Right cardiac atrium (tissue), 5 donors: Measurements from ENCODE around the gene GRM8. TPM values are rescaled to one million over a fixed set of nuclear protein-coding genes. Genes with fewer than 3 reads are reported as not detected.

ENCODE experiments used
- ATAC-seq, 2 donors: fragments of 200-7000 bp; cut with Tn5 transposase; one replicate each; pipeline versions ENCODE4 v1.8.0 to v1.9.1; 2020; ENCODE audit warnings: moderate library complexity in 2 of 2, mild to moderate bottlenecking in 1 of 2
- DNase-seq, 3 donors: peaks; one replicate each; pipeline ENCODE4 v3.0.0-alpha.2; 2020
- H3K27ac ChIP-seq: one replicate; pipeline ENCODE4 v1.5.1; 2013; ENCODE audit warnings: mild to moderate bottlenecking, low read length, control low read depth, moderate library complexity
- H3K27me3 ChIP-seq: one replicate; pipeline ENCODE4 v1.6.1; 2013; ENCODE audit not compliant: control insufficient read depth, insufficient read depth
- H3K4me1 ChIP-seq: one replicate; pipeline ENCODE4 v1.6.1; 2013; ENCODE audit warnings: low read length; ENCODE audit not compliant: control insufficient read depth, insufficient read depth
- H3K4me3 ChIP-seq: one replicate; pipeline ENCODE4 v1.5.1; 2013; ENCODE audit warnings: low read length, control low read depth
- H3K9me3 ChIP-seq: one replicate; pipeline ENCODE4 v1.6.1; 2013; ENCODE audit warnings: low read length; ENCODE audit not compliant: control insufficient read depth
- WGBS: extraction: QIAGEN DNeasy Blood & Tissue Kit; methylation state at CpG from one replicate; pipeline ENCODE4 v1.1.7; 2013; 5-methylcytosine and 5-hydroxymethylcytosine counted together
- intact Hi-C, 4 donors: fragments of 100-400 bp; cut with DNase I; formaldehyde crosslinking; loops; one replicate each; pipeline versions ENCODE4 v1.11.0 to v1.14.0; 2022 to 2023
- polyA plus RNA-seq: library from polyadenylated mRNA; stranded (reverse); fragments of 200-250 nt; gene quantifications from one replicate; pipeline ENCODE4 v1.2.3, GENCODE V29; 2013
- total RNA-seq, 4 donors: library from RNA; stranded (reverse); fragmentation: NEBNext Ultra II Directional; extraction: Animal tissue kit (Norgen Biotek cat#: 25700); gene quantifications; one replicate each; pipeline ENCODE4 v1.2.1, GENCODE V29; 2021
- donor health status: healthy with polysubstance abuse.
- donor health status: DM: no; HTN: yes; CAD: no.
- donor health status: DM: no; HTN: no; CAD: no.
- donor health status: DM: no; HTN: yes; CAD: no; lungs with severe emphysema.
- donor health status: DM: yes; HTN: yes; CAD: no.

GRM8 gene
- total and polyA plus RNA-seq, 5 donors: 0.09 TPM; not detected in 4

DNA sequence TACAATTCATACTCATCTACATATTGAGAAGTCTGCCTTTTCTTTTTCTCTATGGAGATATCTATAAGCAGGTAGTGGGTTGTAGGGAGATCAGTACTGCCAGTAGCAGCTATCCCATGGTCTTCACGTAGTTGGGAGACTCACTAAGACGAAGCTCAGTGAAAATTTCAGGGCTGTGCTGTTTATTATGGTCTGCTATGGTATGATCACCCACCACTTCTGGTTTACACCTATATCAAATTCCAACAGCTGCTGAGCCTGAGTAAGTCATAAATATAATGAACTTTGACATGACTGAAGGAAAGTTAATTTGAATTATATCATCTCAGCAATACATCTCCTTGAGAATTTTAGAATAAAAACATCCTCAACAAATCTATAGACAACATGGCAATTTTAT is 741.7 kb downstream of the GRM8 start:
- no peaks in the 10 kb centered on the region for H3K9me3 ChIP-seq
- no peak for DNase-seq
- no peak overlapping the region for H3K27ac ChIP-seq
- no peaks in the 10 kb centered on the region for H3K4me1 ChIP-seq
- ATAC-seq: no peak
- WGBS: 52% methylated on average over 2 of the region's 2 CpGs
- intact Hi-C loops: no loop called here
- no peaks in the 10 kb centered on the region for H3K27me3 ChIP-seq
- no peak overlapping the region for H3K4me3 ChIP-seq

DNA sequence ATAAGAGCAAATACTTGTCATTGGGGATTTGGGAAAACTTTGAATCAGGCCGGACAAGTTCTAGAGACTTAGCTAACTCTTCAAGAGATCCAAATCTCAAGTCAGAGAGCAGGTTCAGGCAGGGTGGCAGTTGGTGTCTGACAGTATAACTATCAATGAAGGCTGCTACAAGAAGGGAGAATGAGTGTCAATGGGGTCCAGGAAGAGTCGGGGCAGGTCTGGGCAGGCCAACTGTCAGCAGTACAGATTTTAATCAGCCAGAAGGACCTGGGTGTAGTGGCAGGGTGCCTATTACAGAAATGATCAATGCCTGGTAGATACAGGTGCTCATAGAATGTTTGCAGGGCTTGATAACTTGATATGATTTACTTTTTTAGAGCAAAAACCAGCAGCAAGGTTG is 751.1 kb downstream of the GRM8 start:
- no peak for ATAC-seq
- intact Hi-C loops: no loop called here
- Histone ChIP-seq H3K4me3 (no peak overlapping the region), H3K9me3 (no peaks in the 10 kb centered on the region), H3K27me3 (no peaks in the 10 kb centered on the region), H3K4me1 (no peaks in the 10 kb centered on the region), H3K27ac (no peak overlapping the region)
- WGBS: 79% methylated on average over 2 of the region's 2 CpGs
- no peak for DNase-seq

DNA sequence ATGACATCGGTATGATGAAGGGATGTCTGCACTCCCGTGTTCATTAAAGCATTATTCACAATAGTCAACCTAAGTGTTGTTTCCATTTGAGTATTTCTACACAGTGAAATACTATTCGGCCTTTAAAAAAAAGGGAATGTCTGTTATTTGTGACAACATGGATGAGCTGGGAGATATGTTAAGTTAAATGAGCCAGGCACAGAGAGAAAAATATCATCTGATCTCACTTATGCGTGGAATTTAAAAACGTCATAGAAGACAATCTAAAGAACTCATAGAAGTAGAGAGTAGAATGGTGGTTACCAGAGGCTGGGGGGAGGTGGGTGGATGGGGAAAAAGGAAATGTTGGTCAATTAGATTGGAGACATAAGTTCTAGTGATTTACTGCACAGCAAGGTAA is 753.3 kb downstream of the GRM8 start:
- no peaks in the 10 kb centered on the region for H3K27me3 ChIP-seq
- no peaks in the 10 kb centered on the region for H3K9me3 ChIP-seq
- DNase-seq (no peak), ATAC-seq (no peak)
- no peak overlapping the region for H3K27ac ChIP-seq
- no peak overlapping the region for H3K4me3 ChIP-seq
- WGBS: 86% methylated on average over 5 of the region's 5 CpGs
- H3K4me1 ChIP-seq: no peaks in the 10 kb centered on the region
- intact Hi-C loops: no loop called here

DNA sequence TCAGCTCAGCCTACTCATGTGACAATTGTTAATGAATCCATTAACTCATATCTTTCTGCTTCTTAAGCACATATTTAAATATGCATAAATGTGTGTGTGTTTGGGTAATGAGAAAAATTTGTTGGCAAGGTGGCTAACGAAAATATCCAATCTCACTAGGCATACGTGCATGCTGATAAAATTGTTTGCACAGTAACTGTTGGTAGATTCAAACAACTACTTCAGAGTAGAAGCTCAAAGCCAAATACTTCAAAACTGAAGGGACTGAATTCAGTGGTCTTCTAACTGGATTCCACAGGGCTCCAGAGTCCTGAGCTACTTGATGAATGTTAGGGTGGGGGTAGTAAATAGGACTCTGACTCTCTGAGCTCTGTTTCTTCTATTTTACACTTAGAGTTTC is 757.0 kb downstream of the GRM8 start:
- intact Hi-C loops: no loop called here

DNA sequence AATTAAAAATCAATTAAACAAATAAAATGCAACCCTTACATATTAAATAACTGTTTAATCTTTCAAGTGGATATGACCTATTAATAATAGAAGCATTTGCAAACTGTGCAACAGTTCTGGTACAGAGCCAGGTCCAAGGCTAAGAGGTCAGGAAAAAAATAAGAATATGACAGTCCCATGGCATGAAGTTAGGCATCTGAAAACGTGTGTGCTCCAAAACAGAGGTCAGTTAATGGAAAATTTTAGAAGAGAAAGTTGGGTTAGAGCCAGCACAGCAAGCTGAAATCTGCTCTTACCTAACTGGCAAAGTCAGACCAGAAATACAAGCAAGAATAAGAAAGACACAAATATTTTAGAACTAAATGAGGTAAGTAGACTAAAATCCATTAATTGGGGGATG is 757.7 kb downstream of the GRM8 start:
- Histone ChIP-seq H3K9me3 (no peaks in the 10 kb centered on the region), H3K4me3 (no peak overlapping the region), H3K27me3 (no peaks in the 10 kb centered on the region), H3K27ac (no peak overlapping the region), H3K4me1 (no peaks in the 10 kb centered on the region)
- intact Hi-C loops: no loop called here
- DNase-seq: no peak
- WGBS: 0% methylated on average over 1 of the region's 1 CpG
- peak in 1 of 2 donors; percentile 50 for ATAC-seq

More for the DNA sequence above, 757.0 kb downstream of the GRM8 start:
- ATAC-seq (no peak), DNase-seq (no peak)
- Histone ChIP-seq H3K4me3 (no peak overlapping the region), H3K9me3 (no peaks in the 10 kb centered on the region), H3K27ac (no peak overlapping the region), H3K27me3 (no peaks in the 10 kb centered on the region), H3K4me1 (no peaks in the 10 kb centered on the region)
- 34% methylated on average over 2 of the region's 2 CpGs for WGBS

DNA sequence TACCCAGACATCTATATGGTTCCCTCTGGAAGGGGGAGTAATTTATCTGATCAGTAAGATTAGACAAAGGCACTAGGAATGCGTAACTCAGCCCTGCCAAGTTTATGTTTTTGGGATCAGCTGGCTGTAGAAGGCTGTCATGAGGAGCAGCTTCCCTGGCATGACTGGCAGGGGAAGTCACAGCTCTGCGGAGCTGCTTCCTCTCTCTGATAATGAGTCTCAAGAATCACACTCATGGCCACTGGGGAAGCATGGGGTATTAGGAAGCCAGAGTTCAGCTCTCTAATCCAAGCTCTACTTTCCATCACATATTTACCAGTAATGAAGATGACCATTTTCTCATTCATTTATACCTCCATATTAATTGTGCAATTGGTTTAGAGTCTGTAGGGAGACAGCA is 758.9 kb downstream of the GRM8 start:
- Histone ChIP-seq H3K4me1 (no peaks in the 10 kb centered on the region), H3K27ac (no peak overlapping the region), H3K9me3 (no peaks in the 10 kb centered on the region), H3K4me3 (no peak overlapping the region), H3K27me3 (no peaks in the 10 kb centered on the region)
- peak in 1 of 2 donors; percentile 38 for ATAC-seq
- intact Hi-C loops: no loop called here
- 18% methylated on average over 2 of the region's 2 CpGs for WGBS
- DNase-seq: peak in 1 of 3 donors; percentile 32

DNA sequence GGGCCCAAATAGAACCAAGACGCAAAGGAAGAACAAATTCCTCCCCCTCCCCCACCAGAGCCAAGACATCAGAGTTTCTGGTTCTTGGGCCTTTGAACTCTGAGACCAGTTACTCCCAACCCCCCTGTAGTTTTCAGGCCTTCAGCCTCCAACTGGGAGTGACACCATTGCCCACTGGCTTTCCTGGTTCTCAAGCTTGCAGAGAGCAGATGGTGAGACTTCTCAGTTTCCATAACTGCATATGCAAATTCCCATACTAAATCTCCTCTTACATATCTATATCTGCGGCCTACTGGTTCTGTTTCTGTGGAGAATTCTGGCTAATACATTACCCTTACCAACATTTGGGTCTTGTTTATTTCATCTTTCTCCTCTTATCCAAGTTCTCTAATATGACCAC is 762.9 kb downstream of the GRM8 start:
- 84% methylated on average over 2 of the region's 2 CpGs for WGBS
- ATAC-seq: no peak
- Histone ChIP-seq H3K27me3 (no peaks in the 10 kb centered on the region), H3K4me3 (no peak overlapping the region), H3K4me1 (no peaks in the 10 kb centered on the region), H3K9me3 (no peaks in the 10 kb centered on the region), H3K27ac (no peak overlapping the region)
- no peak for DNase-seq
- intact Hi-C loops: no loop called here

DNA sequence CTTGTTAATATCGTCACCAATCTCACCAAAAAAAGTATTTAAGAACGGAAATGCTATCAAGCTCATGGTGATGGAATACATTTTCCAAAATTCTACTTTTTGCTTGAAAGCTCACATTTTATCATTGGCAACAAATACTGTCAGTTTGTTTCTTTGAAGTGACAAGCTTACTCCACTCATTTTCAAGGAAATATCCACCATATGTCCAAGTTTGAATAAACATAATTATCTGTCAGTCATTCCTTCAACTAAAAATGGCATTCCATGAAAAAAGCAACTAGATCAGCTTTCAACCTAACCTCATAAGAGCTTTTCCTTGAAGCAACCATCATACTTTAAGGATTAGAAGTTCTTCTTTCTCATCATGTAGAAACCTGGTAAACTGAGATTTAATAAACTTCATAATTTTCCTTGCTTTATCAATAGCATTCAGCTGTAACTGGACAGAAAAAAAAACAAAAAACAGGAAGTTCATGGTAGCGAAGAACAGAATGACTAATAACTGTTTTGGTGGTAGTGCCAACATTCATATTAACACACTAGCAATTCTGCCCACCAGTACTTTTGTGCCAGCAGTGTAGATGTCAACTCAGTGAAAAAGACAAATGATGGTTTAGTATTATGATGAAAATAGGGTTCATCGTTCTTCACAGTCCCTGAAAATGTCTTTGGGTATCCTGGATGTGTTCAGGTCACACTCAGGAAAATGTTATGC is 764.9 kb downstream of the GRM8 start:
- Histone ChIP-seq H3K4me3 (no peak overlapping the region), H3K4me1 (no peaks in the 10 kb centered on the region)
- DNase-seq: no peak

DNA sequence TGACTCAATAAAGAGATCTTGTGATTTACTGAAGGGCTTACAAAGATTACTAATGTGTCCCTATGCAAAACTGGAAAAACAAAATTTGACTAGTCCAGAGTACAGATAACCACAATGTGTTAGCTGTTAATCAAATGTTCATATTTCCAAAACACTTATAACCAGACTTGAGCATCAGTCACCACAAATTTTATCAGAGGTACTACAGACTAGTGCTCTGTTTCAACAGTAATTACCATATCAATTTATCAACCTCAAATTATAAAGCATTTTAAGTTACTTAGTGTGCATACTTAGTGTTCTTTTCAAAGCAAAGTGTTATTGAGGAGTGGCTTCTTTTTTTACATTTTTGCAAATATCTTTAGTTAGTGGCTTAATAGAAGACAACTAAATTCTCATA is 765.9 kb downstream of the GRM8 start:
- no peak for ATAC-seq
- Histone ChIP-seq H3K27ac (no peak overlapping the region), H3K4me3 (no peak overlapping the region), H3K4me1 (no peaks in the 10 kb centered on the region), H3K27me3 (no peaks in the 10 kb centered on the region), H3K9me3 (no peaks in the 10 kb centered on the region)
- intact Hi-C loops: no loop called here
- no peak for DNase-seq

More for the DNA sequence above, 764.9 kb downstream of the GRM8 start:
- Histone ChIP-seq H3K27ac (no peak overlapping the region), H3K27me3 (no peaks in the 10 kb centered on the region), H3K9me3 (no peaks in the 10 kb centered on the region)
- no peak for ATAC-seq
- intact Hi-C loops: no loop called here
- WGBS: 69% methylated on average over 4 of the region's 4 CpGs

DNA sequence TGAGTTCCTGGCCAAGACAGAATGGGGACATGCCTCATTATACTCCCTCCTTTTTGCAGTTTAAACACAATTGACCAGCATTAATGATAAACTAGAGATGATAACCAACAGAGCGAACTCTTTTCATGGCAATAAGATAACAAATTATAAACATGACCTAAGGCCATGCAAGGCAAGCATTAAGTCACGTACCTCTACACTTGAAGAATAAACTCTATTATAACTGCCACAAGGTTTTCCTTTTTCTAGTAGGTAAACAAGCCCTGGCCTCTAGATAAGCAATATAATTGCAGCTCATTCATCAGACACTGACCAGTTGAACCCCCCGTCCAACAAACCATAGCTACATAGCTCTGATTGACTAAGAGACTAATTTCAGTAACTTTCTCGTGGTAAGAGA is 767.0 kb downstream of the GRM8 start:
- Histone ChIP-seq H3K9me3 (no peaks in the 10 kb centered on the region), H3K27ac (no peak overlapping the region), H3K4me3 (no peak overlapping the region), H3K27me3 (no peaks in the 10 kb centered on the region), H3K4me1 (no peaks in the 10 kb centered on the region)
- DNase-seq (no peak), ATAC-seq (no peak)
- WGBS: 41% methylated on average over 4 of the region's 4 CpGs
- intact Hi-C loops: no loop called here

DNA sequence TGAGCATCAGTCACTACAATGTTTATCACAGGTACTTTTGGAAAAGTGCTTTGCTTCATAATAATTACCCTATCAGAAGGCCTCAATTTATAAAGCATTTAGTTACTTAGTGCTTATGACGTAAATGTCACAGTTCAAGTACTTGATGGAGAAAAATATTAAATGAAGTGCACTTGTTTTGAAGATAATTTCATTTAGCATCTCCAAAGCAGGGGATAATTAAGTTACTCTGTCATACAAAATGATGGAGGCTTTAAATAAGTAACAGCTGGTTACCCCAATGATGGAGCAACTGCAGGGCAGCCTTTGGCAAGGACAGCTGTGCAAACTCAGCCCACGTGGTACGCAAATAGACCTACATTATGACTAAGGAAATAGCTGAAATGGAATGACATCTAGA is 768.8 kb downstream of the GRM8 start:
- no peak for ATAC-seq
- DNase-seq: no peak
- 80% methylated on average over 3 of the region's 3 CpGs for WGBS
- H3K27me3 ChIP-seq: no peaks in the 10 kb centered on the region
- H3K27ac ChIP-seq: no peak overlapping the region
- no peaks in the 10 kb centered on the region for H3K4me1 ChIP-seq
- intact Hi-C loops: no loop called here
- no peaks in the 10 kb centered on the region for H3K9me3 ChIP-seq
- no peak overlapping the region for H3K4me3 ChIP-seq

DNA sequence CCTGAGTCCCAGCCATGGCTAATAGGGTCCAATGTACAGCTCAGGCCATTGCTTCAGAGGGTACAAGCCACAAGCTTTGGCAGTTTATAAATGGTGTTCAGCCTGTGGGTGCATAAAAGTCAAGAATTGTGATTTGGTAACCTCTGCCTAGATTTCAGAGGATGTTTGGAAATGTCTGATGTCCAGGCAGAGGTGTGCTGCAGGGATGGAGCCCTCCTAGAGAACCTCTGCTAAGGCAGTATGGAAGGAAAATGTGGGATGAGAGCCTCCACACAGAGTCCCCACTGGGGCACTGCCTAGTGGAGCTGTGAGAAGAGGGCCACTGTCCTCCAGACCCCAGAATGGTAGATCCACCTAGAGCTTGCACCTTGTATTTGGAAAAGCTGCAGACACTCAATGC is 779.9 kb downstream of the GRM8 start:
- Histone ChIP-seq H3K4me1 (no peaks in the 10 kb centered on the region), H3K27me3 (no peaks in the 10 kb centered on the region), H3K9me3 (no peaks in the 10 kb centered on the region), H3K4me3 (no peak overlapping the region), H3K27ac (no peak overlapping the region)
- ATAC-seq (no peak), DNase-seq (peak in 1 of 3 donors; percentile 9)
- intact Hi-C loops: no loop called here
